HG03060 (cell line): Measurements from ENCODE around the gene GDF7.

Source experiments
- ATAC-seq: cut with Tn5 transposase; IDR thresholded peaks from one replicate; pipeline ENCODE4 v1.9.1; 2021; ENCODE audit warnings: low read depth, moderate number of reproducible peaks; ENCODE audit not compliant: unreplicated experiment

GDF7 gene

GRCh38 chr2:20671036-20671735 lies 4.2 kb downstream of the GDF7 start:
- ATAC-seq: no peak

GRCh38 chr2:20671736-20672080 lies 4.8 kb downstream of the GDF7 start:
- no peak for ATAC-seq

- no peak for ATAC-seq
These were observed 5.4 kb downstream of the GDF7 start for GRCh38 chr2:20672201-20672951.

- ATAC-seq: no peak
These were observed 6.9 kb downstream of the GDF7 start for GRCh38 chr2:20673686-20674308.

- no peak for ATAC-seq
These were observed 7.5 kb downstream of the GDF7 start for GRCh38 chr2:20674309-20674965.

GRCh38 chr2:20674974-20675679 lies 8.2 kb downstream of the GDF7 start:
- ATAC-seq: no peak

- peak; percentile 42 for ATAC-seq
These were observed 8.9 kb downstream of the GDF7 start for GRCh38 chr2:20675701-20676352.

- ATAC-seq: peak; percentile 39
These were observed 9.6 kb downstream of the GDF7 start for GRCh38 chr2:20676353-20677215.

- ATAC-seq: peak; percentile 22
These were observed 10.5 kb downstream of the GDF7 start for GRCh38 chr2:20677301-20678085.

- no peak for ATAC-seq
These were observed 11.1 kb downstream of the GDF7 start for GRCh38 chr2:20678086-20678395.

- no peak for ATAC-seq
These were observed 11.8 kb downstream of the GDF7 start for GRCh38 chr2:20678780-20679179.

- no peak for ATAC-seq
These were observed 13.9 kb downstream of the GDF7 start for GRCh38 chr2:20680744-20681375.

GRCh38 chr2:20682167-20682920 lies 15.4 kb downstream of the GDF7 start:
- no peak for ATAC-seq

- ATAC-seq: no peak
These were observed 17.7 kb downstream of the GDF7 start for GRCh38 chr2:20684581-20685063.

- no peak for ATAC-seq
These were observed 20.4 kb downstream of the GDF7 start for GRCh38 chr2:20687260-20687832.

GRCh38 chr2:20689428-20690264 lies 22.7 kb downstream of the GDF7 start:
- no peak for ATAC-seq
